Measurements from ENCODE around the gene VAPA.
A peak's percentile ranks its signal among the peaks of the same experiment; 100 is the strongest.

Gene VAPA

DNA sequence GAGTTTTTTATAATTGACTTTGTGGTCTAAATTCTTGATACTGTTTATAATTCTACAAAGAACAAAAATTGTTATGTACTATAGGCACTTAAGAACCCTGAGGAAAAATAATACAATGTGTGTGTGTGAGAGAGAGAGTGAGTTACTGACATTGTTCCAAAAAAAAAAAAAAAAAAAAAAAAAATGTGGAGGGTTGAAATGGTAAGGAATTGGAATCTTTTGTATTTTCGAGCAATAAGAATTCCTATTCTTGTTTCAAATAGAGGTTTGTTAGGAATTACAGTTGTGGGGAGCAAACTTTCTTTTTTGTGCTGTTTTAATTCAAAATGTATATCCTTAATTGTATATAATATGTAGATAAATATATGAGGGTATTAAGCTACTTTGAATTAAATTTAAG, 45.7 kb downstream of the VAPA start:
- Mint-ChIP-seq H3K36me3 (ENCODE audit: insufficient read depth) (peaks cover 8% of the 10 kb centered on the region), H3K4me1 (peaks cover 9% of the 10 kb centered on the region), H3K27ac (ENCODE audit: low read depth) (no peak overlapping the region), H3K4me3 (no peak overlapping the region), H3K9me3 (no peaks in the 10 kb centered on the region), H3K27me3 (no peaks in the 10 kb centered on the region)
- ATAC-seq (replicated peaks; ENCODE audit: extremely low read depth, poor library complexity, severe bottlenecking) = no peak
- no peak for DNase-seq (ENCODE audit: low spot score in 2 of 2)

DNA sequence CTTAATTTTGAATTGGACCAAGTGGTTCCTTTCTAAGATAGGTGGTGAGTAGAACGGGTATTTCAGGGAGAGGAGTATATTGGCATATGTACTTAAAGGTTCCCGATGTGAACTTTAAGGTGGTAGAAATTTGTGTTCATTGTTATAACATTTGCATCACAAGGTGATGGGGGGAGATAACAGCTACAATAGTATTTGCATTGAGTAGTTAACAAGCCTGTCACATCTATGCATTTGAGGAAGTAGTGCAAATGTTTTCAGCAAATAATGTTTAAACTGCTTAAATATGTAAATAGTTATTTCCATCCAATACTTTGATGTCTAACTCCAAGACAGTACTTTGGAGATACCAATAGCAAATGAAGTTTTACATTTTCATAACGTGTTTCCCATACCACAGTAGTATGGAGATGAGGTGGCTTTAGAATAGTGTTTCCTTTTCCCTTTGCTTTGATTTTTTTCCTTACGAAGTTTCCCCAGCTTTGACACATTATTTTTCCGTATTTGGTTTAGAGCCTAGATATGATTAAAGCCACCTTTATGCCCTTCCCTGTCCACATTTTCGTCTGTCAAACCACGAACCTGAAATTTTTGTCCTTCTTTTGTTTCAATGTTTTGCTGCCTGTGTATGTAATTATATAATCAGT, 46.6 kb downstream of the VAPA start:
- H3K36me3 Mint-ChIP-seq (ENCODE audit: insufficient read depth) = peaks cover 7% of the 10 kb centered on the region
- no peak overlapping the region for H3K4me3 Mint-ChIP-seq
- ATAC-seq (replicated peaks; ENCODE audit: extremely low read depth, poor library complexity, severe bottlenecking) (no peak), DNase-seq (ENCODE audit: low spot score in 2 of 2) (no peak)
- no peaks in the 10 kb centered on the region for H3K9me3 Mint-ChIP-seq
- H3K4me1 Mint-ChIP-seq = peaks cover 10% of the 10 kb centered on the region
- H3K27ac Mint-ChIP-seq (ENCODE audit: low read depth) = no peak overlapping the region
- no peaks in the 10 kb centered on the region for H3K27me3 Mint-ChIP-seq

DNA sequence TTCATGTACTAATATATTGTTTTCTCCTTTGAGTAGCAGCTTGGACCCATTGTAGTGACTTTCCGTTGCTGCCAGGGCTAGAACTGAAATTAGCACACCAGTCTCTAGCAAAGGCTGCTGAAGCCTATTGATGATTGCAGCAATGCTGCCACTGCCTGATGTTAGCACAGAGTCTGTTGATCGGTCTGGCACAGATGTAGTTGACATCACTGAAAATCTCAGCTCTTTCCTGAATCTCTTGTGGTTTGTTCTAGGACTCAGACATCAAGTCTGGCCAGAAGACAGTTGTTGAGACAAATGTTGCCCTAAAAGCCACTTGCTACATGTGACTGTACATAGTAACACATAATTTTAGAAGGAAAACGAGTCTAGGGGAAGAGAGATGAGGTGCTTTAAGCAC, 47.2 kb downstream of the VAPA start:
- no peaks in the 10 kb centered on the region for H3K27me3 Mint-ChIP-seq
- H3K4me1 Mint-ChIP-seq = peaks cover 16% of the 10 kb centered on the region
- H3K9me3 Mint-ChIP-seq = no peaks in the 10 kb centered on the region
- H3K27ac Mint-ChIP-seq (ENCODE audit: low read depth) = no peak overlapping the region
- ATAC-seq (replicated peaks; ENCODE audit: extremely low read depth, poor library complexity, severe bottlenecking) = no peak
- no peak overlapping the region for H3K4me3 Mint-ChIP-seq
- H3K36me3 Mint-ChIP-seq (ENCODE audit: insufficient read depth) = peaks cover 6% of the 10 kb centered on the region
- DNase-seq (ENCODE audit: low spot score in 2 of 2) = no peak

DNA sequence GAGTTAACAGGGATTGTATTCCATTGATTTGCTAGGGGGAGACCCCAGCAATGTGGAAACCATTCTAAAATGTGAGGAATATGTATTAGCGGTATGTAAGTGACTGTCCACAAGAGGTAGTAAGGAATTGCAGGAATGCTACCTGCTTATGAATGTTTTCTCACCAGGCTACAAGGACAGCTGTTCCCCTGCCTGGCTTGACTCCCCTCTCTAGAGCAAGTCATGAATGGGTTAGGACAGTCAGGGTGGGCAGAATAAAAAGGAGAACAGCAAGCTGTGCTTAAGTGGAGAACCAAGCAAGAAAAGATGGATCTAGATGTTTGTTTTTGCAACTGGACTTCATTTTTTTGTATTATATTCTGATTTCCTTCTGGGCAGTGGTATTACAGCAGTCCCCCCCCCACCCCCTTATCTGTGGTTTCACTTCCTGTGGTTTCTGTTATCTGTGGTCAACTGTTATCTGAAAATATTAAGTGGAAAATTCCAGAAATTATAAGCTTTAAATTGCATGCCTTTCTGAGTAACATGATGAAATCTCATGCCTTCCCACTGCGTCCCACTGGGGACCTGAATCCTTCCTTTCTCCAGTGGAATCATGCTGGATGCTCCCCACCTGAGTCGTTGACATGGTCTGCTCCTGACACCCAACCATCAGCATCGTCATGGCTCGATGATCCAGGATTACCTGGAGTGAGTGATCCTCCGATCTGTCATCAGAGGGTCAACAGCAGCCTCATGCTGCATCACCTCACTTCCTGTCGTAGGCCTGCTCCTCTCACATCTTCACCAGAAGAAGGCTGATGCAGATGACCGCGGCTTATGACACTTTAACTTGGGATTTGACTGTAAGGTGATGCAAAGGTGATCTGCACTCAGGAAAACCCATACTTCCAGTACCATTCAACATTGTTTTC, 52.2 kb downstream of the VAPA start:
- peaks cover 37% of the 10 kb centered on the region for H3K4me1 Mint-ChIP-seq
- H3K36me3 Mint-ChIP-seq (ENCODE audit: insufficient read depth) = no peaks in the 10 kb centered on the region
- DNase-seq (ENCODE audit: low spot score in 2 of 2) (no peak), ATAC-seq (replicated peaks; ENCODE audit: extremely low read depth, poor library complexity, severe bottlenecking) (no peak)
- H3K4me3 Mint-ChIP-seq = no peak overlapping the region
- no peaks in the 10 kb centered on the region for H3K9me3 Mint-ChIP-seq
- H3K27ac Mint-ChIP-seq (ENCODE audit: low read depth) = no peak overlapping the region
- peaks cover 32% of the 10 kb centered on the region for H3K27me3 Mint-ChIP-seq

DNA sequence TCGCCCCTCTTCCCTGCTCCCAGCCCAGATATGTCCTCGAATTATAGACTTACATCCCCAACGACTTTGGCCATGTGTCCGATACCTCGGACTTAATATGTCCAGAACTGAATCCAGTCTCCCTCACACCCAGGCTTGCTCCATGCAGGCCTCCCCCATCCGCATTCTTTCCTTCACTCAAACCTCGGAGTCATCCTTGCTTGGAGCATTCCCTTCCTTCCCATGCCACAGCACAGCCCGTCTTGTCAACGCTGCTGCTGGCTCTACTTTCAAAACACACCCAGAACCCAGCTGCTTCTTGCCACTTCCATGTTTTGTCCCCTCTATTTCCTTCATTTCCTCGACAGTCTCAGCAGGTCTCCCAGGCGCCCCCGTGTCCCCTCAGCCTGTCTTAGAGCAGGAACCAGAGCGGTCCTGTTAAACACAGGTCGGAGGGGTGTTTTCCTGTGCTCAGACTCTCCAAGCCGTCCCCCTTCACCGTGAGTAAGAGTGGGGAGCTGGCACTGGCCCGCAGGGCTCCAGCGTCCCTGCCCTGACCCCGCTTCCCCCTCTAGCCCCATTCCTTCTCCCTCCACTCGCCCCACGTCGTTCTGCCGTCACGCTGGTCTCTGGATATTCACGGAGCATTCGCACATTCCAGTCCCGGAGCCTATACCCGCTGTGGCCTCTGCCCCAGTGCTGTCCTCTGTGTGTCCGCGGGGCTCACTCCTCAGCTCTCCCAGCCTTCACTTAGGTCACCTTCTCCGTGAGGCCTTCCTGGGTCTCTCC, 54.4 kb downstream of the VAPA start:
- Mint-ChIP-seq H3K4me1 (peaks cover 33% of the 10 kb centered on the region), H3K9me3 (no peaks in the 10 kb centered on the region), H3K4me3 (no peak overlapping the region), H3K27me3 (peaks cover 32% of the 10 kb centered on the region), H3K36me3 (ENCODE audit: insufficient read depth) (no peaks in the 10 kb centered on the region), H3K27ac (ENCODE audit: low read depth) (peak overlapping the region; percentile 3)
- DNase-seq (ENCODE audit: low spot score in 2 of 2) (no peak), ATAC-seq (replicated peaks; ENCODE audit: extremely low read depth, poor library complexity, severe bottlenecking) (no peak)

DNA sequence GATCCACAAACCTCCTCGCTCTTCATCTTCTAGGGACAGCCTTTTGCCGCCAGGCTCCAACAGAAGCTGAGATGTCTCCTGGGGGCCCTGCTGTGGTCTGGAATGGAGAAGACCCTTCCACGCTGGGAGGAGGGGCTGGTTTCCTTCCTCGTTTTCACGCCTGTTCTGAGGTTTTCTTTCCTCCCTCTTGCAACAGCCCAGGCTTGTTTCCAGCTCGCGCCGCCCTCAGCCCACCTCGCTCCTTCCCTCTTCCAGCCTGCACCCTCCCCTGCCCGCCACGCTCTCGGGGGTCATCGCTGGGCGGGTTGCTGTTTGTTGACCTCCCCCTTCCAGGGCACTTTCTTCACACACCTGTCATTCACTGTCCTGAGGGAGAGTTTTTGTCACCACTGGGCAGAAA, 55.4 kb downstream of the VAPA start:
- ATAC-seq (replicated peaks; ENCODE audit: extremely low read depth, poor library complexity, severe bottlenecking) (no peak), DNase-seq (ENCODE audit: low spot score in 2 of 2) (no peak)
- Mint-ChIP-seq H3K4me1 (peaks cover 33% of the 10 kb centered on the region), H3K36me3 (ENCODE audit: insufficient read depth) (no peaks in the 10 kb centered on the region), H3K27ac (ENCODE audit: low read depth) (no peak overlapping the region), H3K4me3 (no peak overlapping the region), H3K27me3 (peaks cover 32% of the 10 kb centered on the region), H3K9me3 (no peaks in the 10 kb centered on the region)

DNA sequence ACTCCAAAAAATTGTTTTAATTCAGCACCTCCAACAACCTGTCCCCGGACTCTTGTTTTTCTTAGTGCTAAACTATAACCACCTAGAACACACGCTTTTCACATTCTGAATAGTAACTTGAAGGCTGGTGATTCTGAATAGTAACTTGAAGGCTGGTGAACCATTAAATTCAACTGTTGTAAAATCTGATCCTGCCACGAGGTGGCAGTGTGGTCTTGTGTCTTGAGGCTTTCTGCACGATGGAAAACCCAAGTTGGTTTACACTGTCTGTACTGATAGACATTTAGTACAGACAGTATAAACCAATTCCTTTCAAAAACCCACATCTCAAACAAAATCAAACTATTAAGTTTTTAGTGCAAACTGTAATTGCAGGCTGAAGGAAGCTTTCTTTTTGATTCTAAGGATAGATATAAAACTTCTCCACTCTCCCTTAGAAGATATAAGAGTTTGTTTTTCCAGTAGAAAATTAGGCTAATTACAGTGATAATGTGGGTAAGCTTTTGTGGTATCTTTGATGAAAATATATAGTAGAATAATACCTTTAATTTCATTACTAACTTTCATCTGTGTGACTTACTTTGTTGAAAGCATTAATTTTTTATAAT, 57.6 kb downstream of the VAPA start:
- H3K27ac Mint-ChIP-seq (ENCODE audit: low read depth) = no peak overlapping the region
- H3K36me3 Mint-ChIP-seq (ENCODE audit: insufficient read depth) = no peaks in the 10 kb centered on the region
- peaks cover 32% of the 10 kb centered on the region for H3K27me3 Mint-ChIP-seq
- ATAC-seq (replicated peaks; ENCODE audit: extremely low read depth, poor library complexity, severe bottlenecking) = no peak
- H3K9me3 Mint-ChIP-seq = no peaks in the 10 kb centered on the region
- peaks cover 22% of the 10 kb centered on the region for H3K4me1 Mint-ChIP-seq
- peak; percentile 42 to 50 for DNase-seq (ENCODE audit: low spot score in 2 of 2)
- no peak overlapping the region for H3K4me3 Mint-ChIP-seq

DNA sequence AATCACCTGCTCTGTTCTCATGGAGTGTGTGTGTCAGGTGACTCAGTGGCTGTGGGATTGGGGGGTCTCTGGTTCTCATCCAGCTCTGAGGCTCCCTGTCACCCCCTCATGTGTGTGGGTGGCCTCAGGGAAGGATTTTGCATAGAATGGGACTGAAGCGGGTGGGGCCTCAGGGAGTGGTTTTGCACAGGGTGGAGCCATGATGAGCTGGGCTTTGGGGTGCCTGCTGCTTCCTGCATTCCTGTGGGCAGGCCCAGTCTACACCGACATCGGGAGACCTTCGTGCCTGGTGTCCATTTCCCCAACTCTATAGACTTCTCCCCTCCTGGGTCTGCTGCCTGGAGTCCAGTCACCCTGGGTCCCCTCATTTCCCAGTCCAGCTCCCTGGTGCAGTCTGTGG, 59.7 kb downstream of the VAPA start:
- Mint-ChIP-seq H3K4me3 (no peak overlapping the region), H3K27ac (ENCODE audit: low read depth) (no peak overlapping the region), H3K36me3 (ENCODE audit: insufficient read depth) (no peaks in the 10 kb centered on the region), H3K9me3 (no peaks in the 10 kb centered on the region), H3K27me3 (peaks cover 19% of the 10 kb centered on the region), H3K4me1 (peaks cover 11% of the 10 kb centered on the region)
- DNase-seq (ENCODE audit: low spot score in 2 of 2) (no peak), ATAC-seq (replicated peaks; ENCODE audit: extremely low read depth, poor library complexity, severe bottlenecking) (no peak)

DNA sequence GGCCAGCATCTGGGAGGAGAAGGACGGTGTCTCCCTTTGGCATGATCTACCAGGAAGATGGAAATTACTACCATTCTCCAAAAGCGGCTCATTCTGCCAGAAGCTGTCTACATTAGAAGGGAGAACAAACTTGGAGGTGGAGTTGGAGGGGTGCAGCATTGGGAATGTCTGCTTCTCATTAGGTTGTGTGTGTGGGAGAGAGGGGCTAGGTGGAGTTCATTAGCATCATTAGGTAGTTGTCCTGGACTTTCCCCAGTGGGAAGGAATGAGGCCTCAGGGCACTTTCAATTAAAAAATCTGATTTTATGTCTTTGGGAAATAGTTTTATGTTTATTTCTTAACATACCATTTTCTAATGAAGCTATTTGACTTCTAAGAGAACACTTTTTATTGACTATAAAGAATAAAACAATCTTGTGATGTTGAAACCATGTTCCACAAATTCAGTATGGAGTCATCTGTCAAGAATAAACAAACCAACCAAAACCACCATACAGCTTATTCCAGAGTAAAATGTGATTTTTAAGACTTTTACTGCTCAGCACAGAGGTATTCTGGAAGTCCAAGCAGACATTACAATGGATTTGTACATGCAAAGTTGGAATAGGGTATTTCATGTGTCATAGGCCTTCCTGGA, 60.6 kb downstream of the VAPA start:
- Mint-ChIP-seq H3K9me3 (no peaks in the 10 kb centered on the region), H3K4me1 (peaks cover 3% of the 10 kb centered on the region), H3K27ac (ENCODE audit: low read depth) (no peak overlapping the region), H3K4me3 (no peak overlapping the region), H3K36me3 (ENCODE audit: insufficient read depth) (no peaks in the 10 kb centered on the region), H3K27me3 (peaks cover 9% of the 10 kb centered on the region)
- ATAC-seq (replicated peaks; ENCODE audit: extremely low read depth, poor library complexity, severe bottlenecking) (no peak), DNase-seq (ENCODE audit: low spot score in 2 of 2) (no peak)

DNA sequence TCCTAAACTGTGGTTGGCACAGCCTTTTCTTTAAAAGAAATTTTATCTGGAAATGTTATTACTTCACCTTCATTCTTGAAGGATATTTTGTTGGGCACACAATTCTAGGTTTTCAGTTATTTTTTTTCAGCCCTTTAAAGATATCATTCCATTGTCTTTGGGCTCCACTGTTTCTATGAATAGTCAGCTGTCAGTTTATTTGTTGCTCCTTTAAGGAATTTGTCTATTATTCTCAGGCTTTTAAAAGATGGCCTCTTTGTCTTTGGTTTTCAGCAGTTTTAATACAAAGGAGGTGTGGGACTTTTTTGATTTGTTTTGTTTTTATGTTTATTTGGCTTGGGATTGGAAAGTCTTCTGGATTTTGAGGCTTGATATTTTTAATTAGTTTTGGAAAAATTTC, 61.8 kb downstream of the VAPA start:
- no peak overlapping the region for H3K4me3 Mint-ChIP-seq
- H3K27me3 Mint-ChIP-seq = peaks cover 12% of the 10 kb centered on the region
- no peaks in the 10 kb centered on the region for H3K9me3 Mint-ChIP-seq
- H3K4me1 Mint-ChIP-seq = no peaks in the 10 kb centered on the region
- no peak overlapping the region for H3K27ac Mint-ChIP-seq (ENCODE audit: low read depth)
- no peak for DNase-seq (ENCODE audit: low spot score in 2 of 2)
- H3K36me3 Mint-ChIP-seq (ENCODE audit: insufficient read depth) = no peaks in the 10 kb centered on the region
- no peak for ATAC-seq (replicated peaks; ENCODE audit: extremely low read depth, poor library complexity, severe bottlenecking)

DNA sequence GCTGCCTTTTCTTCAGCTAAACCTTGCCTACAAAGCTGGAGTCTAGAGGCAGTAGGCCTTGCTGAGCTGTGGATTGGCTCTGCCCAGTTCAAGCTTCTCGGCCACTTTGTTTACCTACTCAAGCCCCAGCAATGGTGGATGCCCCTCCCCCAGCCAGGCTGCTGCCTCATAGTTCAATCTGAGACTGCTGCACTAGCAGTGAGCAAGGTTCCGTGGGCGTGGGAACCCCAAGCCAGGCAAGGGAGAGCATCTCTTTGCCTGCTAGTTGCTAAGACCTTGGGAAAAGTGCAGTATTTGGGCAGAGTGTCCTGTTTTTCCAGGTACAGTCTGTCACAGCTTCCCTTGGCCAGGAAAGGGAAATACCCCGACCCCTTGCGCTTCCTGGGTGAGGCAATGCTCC, 68.9 kb downstream of the VAPA start:
- ATAC-seq (replicated peaks; ENCODE audit: extremely low read depth, poor library complexity, severe bottlenecking) = no peak

DNA sequence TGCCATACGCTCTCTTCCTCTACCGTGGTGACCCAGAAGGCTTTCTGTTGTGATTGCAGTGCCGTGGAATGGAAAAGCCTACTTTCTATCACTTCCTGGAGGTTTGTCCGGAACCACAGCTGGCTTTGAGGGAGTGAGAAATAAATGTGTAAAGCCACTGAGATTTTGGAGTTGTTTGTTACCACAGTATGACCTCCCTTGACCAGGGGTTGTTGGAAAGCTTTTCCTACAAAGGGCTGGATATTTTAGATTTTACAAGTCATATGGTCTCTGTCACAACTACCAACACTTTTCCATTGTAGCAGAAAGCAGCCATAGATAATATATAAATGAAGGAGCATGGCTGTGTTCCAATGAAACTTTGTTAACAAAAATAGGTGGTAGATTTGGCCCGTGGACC, 70.3 kb downstream of the VAPA start:
- Mint-ChIP-seq H3K36me3 (ENCODE audit: insufficient read depth) (no peaks in the 10 kb centered on the region), H3K27ac (ENCODE audit: low read depth) (no peak overlapping the region), H3K9me3 (no peaks in the 10 kb centered on the region), H3K27me3 (peaks cover 39% of the 10 kb centered on the region), H3K4me3 (no peak overlapping the region), H3K4me1 (no peaks in the 10 kb centered on the region)
- ATAC-seq (replicated peaks; ENCODE audit: extremely low read depth, poor library complexity, severe bottlenecking) = no peak
- DNase-seq (ENCODE audit: low spot score in 2 of 2) = no peak

More for the DNA sequence above, 68.9 kb downstream of the VAPA start:
- Mint-ChIP-seq H3K4me1 (no peaks in the 10 kb centered on the region), H3K36me3 (ENCODE audit: insufficient read depth) (no peaks in the 10 kb centered on the region), H3K27me3 (peaks cover 25% of the 10 kb centered on the region), H3K27ac (ENCODE audit: low read depth) (no peak overlapping the region), H3K4me3 (no peak overlapping the region), H3K9me3 (no peaks in the 10 kb centered on the region)
- DNase-seq (ENCODE audit: low spot score in 2 of 2) = no peak
